ENCODE results near the gene CARMIL3.
"Not testable (repeated sequence)": the region's sequence is repeated elsewhere in the genome, so short reads cannot be mapped to it uniquely, and the experiment has no call there.

Gene CARMIL3

DNA sequence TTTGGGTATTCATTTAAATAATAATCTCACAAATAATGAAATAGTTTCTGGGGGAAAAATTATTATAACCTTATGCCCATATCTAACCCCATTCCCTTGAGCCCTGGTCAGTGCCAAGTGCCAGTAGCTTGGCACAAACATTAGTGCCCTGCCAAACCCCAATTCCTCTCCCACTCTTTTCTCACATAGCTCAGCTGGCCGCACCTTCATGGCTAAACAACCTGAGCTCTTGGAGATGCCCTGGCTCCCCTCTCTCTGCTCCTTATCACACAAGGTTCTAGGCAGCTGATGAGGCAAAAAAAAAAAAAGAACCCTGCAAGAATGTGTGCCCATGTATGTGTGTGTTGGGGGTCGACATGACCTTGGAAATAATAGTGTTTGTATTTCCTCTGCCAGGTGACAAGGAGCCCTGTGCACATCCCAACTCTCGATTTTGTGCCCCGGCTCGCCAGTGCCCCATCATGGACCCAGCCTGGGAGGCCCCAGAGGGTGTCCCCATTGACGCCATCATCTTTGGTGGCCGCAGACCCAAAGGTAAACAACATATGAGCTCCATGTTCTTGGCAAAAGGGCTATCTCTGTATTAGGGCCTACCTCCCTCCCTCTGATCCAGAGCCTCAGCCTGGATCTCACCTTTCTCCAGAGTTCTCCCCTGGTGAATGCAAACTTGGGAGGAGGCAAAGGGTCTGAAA lies 50.7 kb downstream of the CARMIL3 start:
- ATAC-seq (replicated peaks; ENCODE audit: extremely low read depth, poor library complexity, severe bottlenecking) (no peak), DNase-seq (ENCODE audit: low spot score in 2 of 2) (no peak)
- no peaks in the 10 kb centered on the region for H3K9me3 Mint-ChIP-seq
- no peaks in the 10 kb centered on the region for H3K27me3 Mint-ChIP-seq
- H3K27ac Mint-ChIP-seq (ENCODE audit: low read depth): no peak overlapping the region
- H3K4me1 Mint-ChIP-seq: peaks cover 4% of the 10 kb centered on the region
- H3K36me3 Mint-ChIP-seq (ENCODE audit: insufficient read depth): peaks cover 8% of the 10 kb centered on the region
- no peak overlapping the region for H3K4me3 Mint-ChIP-seq

GRCh38 chr14:24103451-24103850 lies 51.6 kb downstream of the CARMIL3 start:
- no peaks in the 10 kb centered on the region for H3K27me3 Mint-ChIP-seq
- no peak overlapping the region for H3K4me3 Mint-ChIP-seq
- ATAC-seq (replicated peaks; ENCODE audit: extremely low read depth, poor library complexity, severe bottlenecking) (no peak), DNase-seq (ENCODE audit: low spot score in 2 of 2) (no peak)
- peaks cover 4% of the 10 kb centered on the region for H3K4me1 Mint-ChIP-seq
- no peak overlapping the region for H3K27ac Mint-ChIP-seq (ENCODE audit: low read depth)
- H3K9me3 Mint-ChIP-seq: no peaks in the 10 kb centered on the region
- peaks cover 7% of the 10 kb centered on the region for H3K36me3 Mint-ChIP-seq (ENCODE audit: insufficient read depth)

DNA sequence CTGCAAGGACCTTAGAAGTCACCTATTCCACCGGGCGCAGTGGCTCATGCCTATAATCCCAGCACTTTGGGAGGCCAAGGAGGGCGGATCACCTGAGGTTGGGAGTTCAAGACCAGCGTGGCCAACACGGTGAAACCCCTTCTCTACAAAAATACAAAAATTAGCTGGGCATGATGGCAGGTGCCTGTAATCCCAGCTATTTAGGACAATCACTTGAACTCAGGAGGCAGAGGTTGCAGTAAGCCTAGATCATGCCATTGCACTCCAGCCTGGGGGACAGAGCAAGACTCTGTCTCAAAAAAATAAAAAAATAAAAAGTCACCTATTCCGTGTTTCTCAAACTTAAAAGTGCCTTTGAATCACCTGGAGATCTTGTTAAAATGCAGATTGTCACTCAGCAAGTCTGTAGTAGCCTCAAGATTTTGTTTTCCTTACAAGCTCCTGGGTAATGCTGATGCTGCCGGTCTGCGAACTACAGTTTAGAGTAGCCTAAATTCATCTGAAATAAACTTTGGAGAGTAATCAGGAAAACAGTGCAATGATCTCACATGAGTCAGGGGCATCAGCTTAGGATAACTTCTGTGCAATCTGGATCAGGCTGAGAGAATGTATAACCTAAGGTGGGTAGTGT lies 53.9 kb downstream of the CARMIL3 start:
- not testable (repeated sequence) for H3K27me3 Mint-ChIP-seq; H3K27ac Mint-ChIP-seq (ENCODE audit: low read depth); DNase-seq (ENCODE audit: low spot score in 2 of 2); H3K9me3 Mint-ChIP-seq; H3K4me1 Mint-ChIP-seq; H3K4me3 Mint-ChIP-seq; ATAC-seq (replicated peaks; ENCODE audit: extremely low read depth, poor library complexity, severe bottlenecking); H3K36me3 Mint-ChIP-seq (ENCODE audit: insufficient read depth)

- ATAC-seq (replicated peaks; ENCODE audit: extremely low read depth, poor library complexity, severe bottlenecking) (no peak), DNase-seq (ENCODE audit: low spot score in 2 of 2) (no peak)
- Mint-ChIP-seq H3K9me3 (no peaks in the 10 kb centered on the region), H3K4me3 (no peak overlapping the region), H3K4me1 (peaks cover 7% of the 10 kb centered on the region), H3K27ac (ENCODE audit: low read depth) (no peak overlapping the region), H3K27me3 (no peaks in the 10 kb centered on the region), H3K36me3 (ENCODE audit: insufficient read depth) (peaks cover 5% of the 10 kb centered on the region)
Measured at GRCh38 chr14:24106672-24107271, 55.0 kb downstream of the CARMIL3 start.

- ATAC-seq (replicated peaks; ENCODE audit: extremely low read depth, poor library complexity, severe bottlenecking) (no peak), DNase-seq (ENCODE audit: low spot score in 2 of 2) (no peak)
- peaks cover under 1% of the 10 kb centered on the region for H3K36me3 Mint-ChIP-seq (ENCODE audit: insufficient read depth)
- peaks cover 7% of the 10 kb centered on the region for H3K4me1 Mint-ChIP-seq
- H3K9me3 Mint-ChIP-seq: no peaks in the 10 kb centered on the region
- H3K27ac Mint-ChIP-seq (ENCODE audit: low read depth): peak overlapping the region; percentile 71
- no peak overlapping the region for H3K4me3 Mint-ChIP-seq
- no peaks in the 10 kb centered on the region for H3K27me3 Mint-ChIP-seq
Measured at GRCh38 chr14:24108336-24108874, 56.6 kb downstream of the CARMIL3 start.

DNA sequence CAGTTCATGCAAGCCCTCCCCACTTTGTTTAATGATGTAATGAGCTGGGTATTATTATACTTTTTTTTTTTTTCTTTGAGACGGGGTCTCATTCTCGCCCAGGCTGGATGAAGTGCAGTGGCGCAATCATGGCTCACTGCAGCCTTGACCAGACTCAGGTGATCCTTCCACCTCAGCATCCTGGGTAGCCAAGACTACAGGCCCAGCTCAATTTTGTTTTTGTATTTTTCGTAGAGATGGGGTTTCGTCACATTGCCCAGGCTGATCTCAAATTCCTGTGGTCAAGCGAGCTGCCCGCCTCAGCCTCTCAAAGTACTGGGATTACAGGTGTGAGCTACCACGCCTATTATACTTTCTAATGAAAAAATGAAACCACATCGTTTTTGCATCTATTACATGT lies 58.3 kb downstream of the CARMIL3 start:
- no peaks in the 10 kb centered on the region for H3K9me3 Mint-ChIP-seq
- ATAC-seq (replicated peaks; ENCODE audit: extremely low read depth, poor library complexity, severe bottlenecking): no peak

DNA sequence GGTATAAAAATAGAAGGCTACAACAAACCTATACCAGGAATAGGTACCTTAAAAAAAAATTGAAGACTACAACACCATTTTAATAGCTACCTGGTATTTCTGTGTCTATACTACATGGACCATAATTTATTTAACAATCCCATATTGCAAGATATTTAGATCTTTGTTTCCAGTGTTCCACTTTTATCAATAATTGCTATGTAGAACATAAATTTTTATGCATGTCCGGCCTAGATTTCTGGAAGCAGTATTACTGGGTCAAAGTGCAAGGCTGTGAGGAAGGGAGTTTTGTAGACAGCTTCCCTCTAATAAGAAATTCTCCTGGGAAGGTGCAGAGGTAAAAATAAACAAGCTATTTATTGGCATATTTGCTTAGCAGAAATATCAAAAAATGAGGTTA lies 58.7 kb downstream of the CARMIL3 start:
- H3K27me3 Mint-ChIP-seq: no peaks in the 10 kb centered on the region
- no peaks in the 10 kb centered on the region for H3K9me3 Mint-ChIP-seq
- peaks cover 15% of the 10 kb centered on the region for H3K4me1 Mint-ChIP-seq
- no peak overlapping the region for H3K4me3 Mint-ChIP-seq
- peaks cover 15% of the 10 kb centered on the region for H3K36me3 Mint-ChIP-seq (ENCODE audit: insufficient read depth)
- ATAC-seq (replicated peaks; ENCODE audit: extremely low read depth, poor library complexity, severe bottlenecking) (no peak), DNase-seq (ENCODE audit: low spot score in 2 of 2) (no peak)
- H3K27ac Mint-ChIP-seq (ENCODE audit: low read depth): no peak overlapping the region

More for the DNA sequence above, 58.3 kb downstream of the CARMIL3 start:
- Mint-ChIP-seq H3K36me3 (ENCODE audit: insufficient read depth) (peaks cover 14% of the 10 kb centered on the region), H3K4me3 (no peak overlapping the region), H3K4me1 (peaks cover 10% of the 10 kb centered on the region), H3K27ac (ENCODE audit: low read depth) (no peak overlapping the region), H3K27me3 (no peaks in the 10 kb centered on the region)
- no peak for DNase-seq (ENCODE audit: low spot score in 2 of 2)

- peak overlapping the region; percentile 93 for H3K4me3 Mint-ChIP-seq
- peak overlapping the region; percentile 97 for H3K27ac Mint-ChIP-seq (ENCODE audit: low read depth)
- DNase-seq (ENCODE audit: low spot score in 2 of 2): no peak
- no peak for ATAC-seq (replicated peaks; ENCODE audit: extremely low read depth, poor library complexity, severe bottlenecking)
- no peaks in the 10 kb centered on the region for H3K9me3 Mint-ChIP-seq
- peaks cover 31% of the 10 kb centered on the region for H3K4me1 Mint-ChIP-seq
- H3K27me3 Mint-ChIP-seq: no peaks in the 10 kb centered on the region
- H3K36me3 Mint-ChIP-seq (ENCODE audit: insufficient read depth): peaks cover 19% of the 10 kb centered on the region
Measured at GRCh38 chr14:24113379-24113800, 61.6 kb downstream of the CARMIL3 start.

GRCh38 chr14:24113801-24114531 lies 62.2 kb downstream of the CARMIL3 start:
- H3K4me1 Mint-ChIP-seq: peaks cover 30% of the 10 kb centered on the region
- DNase-seq (ENCODE audit: low spot score in 2 of 2) (peak; percentile 68 to 82), ATAC-seq (replicated peaks; ENCODE audit: extremely low read depth, poor library complexity, severe bottlenecking) (peak; percentile 38)
- peak overlapping the region; percentile 97 for H3K27ac Mint-ChIP-seq (ENCODE audit: low read depth)
- peaks cover 24% of the 10 kb centered on the region for H3K36me3 Mint-ChIP-seq (ENCODE audit: insufficient read depth)
- H3K9me3 Mint-ChIP-seq: no peaks in the 10 kb centered on the region
- H3K4me3 Mint-ChIP-seq: peak overlapping the region; percentile 93
- no peaks in the 10 kb centered on the region for H3K27me3 Mint-ChIP-seq

GRCh38 chr14:24114532-24115421 lies 63.0 kb downstream of the CARMIL3 start, which contains the start of the genes DCAF11 and NRL:
DCAF11 (plus strand) TSS chr14:24114777; CDS start chr14:24115595, 818 bp downstream.
NRL (minus strand) TSS chr14:24114949; CDS start chr14:24082848, 32,101 bp downstream.
- ATAC-seq (replicated peaks; ENCODE audit: extremely low read depth, poor library complexity, severe bottlenecking) (peak; percentile 87), DNase-seq (ENCODE audit: low spot score in 2 of 2) (peak; percentile 97 to 99)
- H3K36me3 Mint-ChIP-seq (ENCODE audit: insufficient read depth): peaks cover 33% of the 10 kb centered on the region
- peak within 1 kb of the TSS; percentile 97 for H3K27ac Mint-ChIP-seq (ENCODE audit: low read depth)
- H3K4me1 Mint-ChIP-seq: peaks cover 29% of the 10 kb centered on the region
- H3K4me3 Mint-ChIP-seq: peak within 1 kb of the TSS; percentile 93
- H3K9me3 Mint-ChIP-seq: no peaks in the 10 kb centered on the region
- no peaks in the 10 kb centered on the region for H3K27me3 Mint-ChIP-seq

DNA sequence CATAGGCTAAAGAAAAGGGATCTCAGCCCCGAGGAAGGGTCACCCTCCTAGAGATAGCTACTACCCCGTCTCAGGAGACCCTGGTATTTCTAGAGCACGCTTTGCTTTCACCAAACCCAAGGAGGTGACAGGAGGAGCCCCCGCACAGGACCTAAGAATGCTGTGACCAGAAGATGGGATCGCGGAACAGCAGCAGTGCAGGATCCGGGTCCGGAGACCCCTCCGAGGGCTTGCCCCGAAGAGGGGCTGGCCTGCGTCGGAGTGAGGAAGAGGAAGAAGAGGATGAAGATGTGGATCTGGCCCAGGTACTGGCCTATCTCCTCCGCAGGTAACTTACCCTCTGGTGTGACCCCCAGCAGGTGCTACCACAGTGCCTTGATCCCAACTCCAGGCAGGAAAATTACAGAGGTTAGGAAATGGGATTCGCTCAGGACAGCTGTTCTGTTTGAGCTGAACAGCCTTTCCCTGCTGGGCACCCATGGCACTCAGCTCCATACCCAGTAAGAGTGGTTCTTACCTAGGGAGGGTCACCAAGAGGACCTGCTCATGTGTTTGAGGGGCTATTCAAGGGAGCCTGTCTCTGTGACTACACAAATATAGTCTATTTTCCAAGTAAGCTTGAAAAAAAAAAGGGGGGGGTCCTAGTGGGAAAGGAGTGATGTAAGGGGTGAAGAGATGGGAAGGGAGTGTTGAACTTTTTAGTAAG lies 63.8 kb downstream of the CARMIL3 start:
- H3K36me3 Mint-ChIP-seq (ENCODE audit: insufficient read depth): peaks cover 37% of the 10 kb centered on the region
- ATAC-seq (replicated peaks; ENCODE audit: extremely low read depth, poor library complexity, severe bottlenecking): no peak

More for the DNA sequence above, 63.8 kb downstream of the CARMIL3 start:
- Mint-ChIP-seq H3K27me3 (no peaks in the 10 kb centered on the region), H3K27ac (ENCODE audit: low read depth) (peak overlapping the region; percentile 97), H3K4me3 (peak overlapping the region; percentile 93), H3K4me1 (peaks cover 29% of the 10 kb centered on the region), H3K9me3 (no peaks in the 10 kb centered on the region)
- DNase-seq (ENCODE audit: low spot score in 2 of 2): no peak

All from central memory CD8-positive, alpha-beta T cell (primary cell).